ENCODE data around the gene PLD3.
"Not testable (repeated sequence)": the region's sequence is repeated elsewhere in the genome, so short reads cannot be mapped to it uniquely, and the experiment has no call there.

Gene PLD3

GRCh38 chr19:40362160-40362559, 13.7 kb downstream of the PLD3 start:
- no peaks in the 10 kb centered on the region for H3K9me3 ChIP-seq (ENCODE audit: control insufficient read depth in 1 of 2, low read length in 2 of 2)
- no peak overlapping the region for H3K9ac ChIP-seq (ENCODE audit: low read depth in 1 of 2, low read length in 2 of 2)
- H3K36me3 ChIP-seq (ENCODE audit: control insufficient read depth in 1 of 2, insufficient read depth in 2 of 2, low read length in 2 of 2), result peaks cover 0 to 5% of the 10 kb centered on the region in 2 donors
- no peaks in the 10 kb centered on the region for H3K4me1 ChIP-seq (ENCODE audit: control insufficient read depth in 1 of 2, insufficient read depth in 2 of 2, low read length in 2 of 2)
- no peaks in the 10 kb centered on the region for H3K27me3 ChIP-seq (ENCODE audit: control insufficient read depth in 1 of 2, insufficient read depth in 2 of 2, low read length in 2 of 2)
- no peak overlapping the region for H3K4me3 ChIP-seq (ENCODE audit: low read depth in 1 of 2, low read length in 2 of 2)
- H3K27ac ChIP-seq (ENCODE audit: low read depth, low read length), result no peak overlapping the region

GRCh38 chr19:40363069-40363468, 14.6 kb downstream of the PLD3 start:
- H3K27me3 ChIP-seq (ENCODE audit: control insufficient read depth in 1 of 2, insufficient read depth in 2 of 2, low read length in 2 of 2), result no peaks in the 10 kb centered on the region
- H3K4me1 ChIP-seq (ENCODE audit: control insufficient read depth in 1 of 2, insufficient read depth in 2 of 2, low read length in 2 of 2), result no peaks in the 10 kb centered on the region
- no peaks in the 10 kb centered on the region for H3K9me3 ChIP-seq (ENCODE audit: control insufficient read depth in 1 of 2, low read length in 2 of 2)
- H3K27ac ChIP-seq (ENCODE audit: low read depth, low read length), result no peak overlapping the region
- no peak overlapping the region for H3K9ac ChIP-seq (ENCODE audit: low read depth in 1 of 2, low read length in 2 of 2)
- H3K4me3 ChIP-seq (ENCODE audit: low read depth in 1 of 2, low read length in 2 of 2), result no peak overlapping the region
- peaks cover 0 to 10% of the 10 kb centered on the region in 2 donors for H3K36me3 ChIP-seq (ENCODE audit: control insufficient read depth in 1 of 2, insufficient read depth in 2 of 2, low read length in 2 of 2)

GRCh38 chr19:40365010-40365409, 16.5 kb downstream of the PLD3 start:
- Histone ChIP-seq H3K9ac (ENCODE audit: low read depth in 1 of 2, low read length in 2 of 2) (peak overlapping the region in 1 of 2 donors; percentile 29), H3K4me3 (ENCODE audit: low read depth in 1 of 2, low read length in 2 of 2) (peak overlapping the region in 1 of 2 donors; percentile 54), H3K9me3 (ENCODE audit: control insufficient read depth in 1 of 2, low read length in 2 of 2) (no peaks in the 10 kb centered on the region), H3K4me1 (ENCODE audit: control insufficient read depth in 1 of 2, insufficient read depth in 2 of 2, low read length in 2 of 2) (no peaks in the 10 kb centered on the region), H3K36me3 (ENCODE audit: control insufficient read depth in 1 of 2, insufficient read depth in 2 of 2, low read length in 2 of 2) (peaks cover 0 to 18% of the 10 kb centered on the region in 2 donors), H3K27ac (ENCODE audit: low read depth, low read length) (no peak overlapping the region), H3K27me3 (ENCODE audit: control insufficient read depth in 1 of 2, insufficient read depth in 2 of 2, low read length in 2 of 2) (no peaks in the 10 kb centered on the region)

DNA sequence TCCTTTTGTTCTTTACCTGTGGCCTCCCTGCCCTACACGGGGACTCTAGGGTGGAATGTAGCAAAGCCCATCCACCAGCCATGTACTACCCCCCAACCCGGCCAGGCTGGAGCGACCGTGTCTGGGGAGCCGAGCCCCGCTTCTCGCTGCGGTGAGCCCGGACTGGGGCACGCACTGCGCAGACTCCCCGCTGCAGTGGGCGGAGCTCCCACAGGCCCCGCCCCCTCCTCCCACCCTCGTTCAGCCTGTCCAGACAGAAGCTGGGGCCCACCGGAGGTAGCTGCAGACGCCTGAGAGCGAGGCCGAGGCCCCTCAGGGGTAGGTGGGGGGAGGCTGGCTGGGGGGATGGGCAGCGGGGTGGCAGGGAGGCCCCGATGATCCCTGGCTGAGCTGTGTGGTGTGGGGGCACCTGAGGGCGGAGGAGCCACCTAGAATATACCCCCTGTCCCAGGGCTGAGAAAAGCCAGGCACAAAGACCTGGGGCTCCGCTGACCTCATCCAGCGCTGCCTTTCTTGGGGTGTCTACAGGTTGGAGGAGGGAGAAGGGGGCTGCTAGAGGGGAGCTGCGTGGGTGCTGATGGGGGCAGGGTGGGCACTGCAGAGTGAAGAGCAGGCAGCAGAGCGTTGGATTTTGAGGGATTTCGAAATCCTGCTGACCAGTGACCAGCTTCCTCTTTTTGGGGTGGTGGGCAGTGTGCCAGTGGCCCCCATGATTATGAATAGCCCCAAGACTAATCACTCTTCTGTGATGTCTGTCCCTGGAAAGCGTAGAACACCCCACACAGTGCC, 17.3 kb downstream of the PLD3 start:
- Histone ChIP-seq H3K27me3 (ENCODE audit: control insufficient read depth in 1 of 2, insufficient read depth in 2 of 2, low read length in 2 of 2) (no peaks in the 10 kb centered on the region), H3K36me3 (ENCODE audit: control insufficient read depth in 1 of 2, insufficient read depth in 2 of 2, low read length in 2 of 2) (peaks cover 0 to 20% of the 10 kb centered on the region in 2 donors), H3K9ac (ENCODE audit: low read depth in 1 of 2, low read length in 2 of 2) (peak overlapping the region in 1 of 2 donors; percentile 29), H3K27ac (ENCODE audit: low read depth, low read length) (no peak overlapping the region), H3K4me1 (ENCODE audit: control insufficient read depth in 1 of 2, insufficient read depth in 2 of 2, low read length in 2 of 2) (peaks cover 0 to 3% of the 10 kb centered on the region in 2 donors), H3K4me3 (ENCODE audit: low read depth in 1 of 2, low read length in 2 of 2) (peak overlapping the region; percentile 53 to 54), H3K9me3 (ENCODE audit: control insufficient read depth in 1 of 2, low read length in 2 of 2) (no peaks in the 10 kb centered on the region)

- peaks cover 0 to 7% of the 10 kb centered on the region in 2 donors for H3K4me1 ChIP-seq (ENCODE audit: control insufficient read depth in 1 of 2, insufficient read depth in 2 of 2, low read length in 2 of 2)
- no peak overlapping the region for H3K4me3 ChIP-seq (ENCODE audit: low read depth in 1 of 2, low read length in 2 of 2)
- no peaks in the 10 kb centered on the region for H3K9me3 ChIP-seq (ENCODE audit: control insufficient read depth in 1 of 2, low read length in 2 of 2)
- H3K9ac ChIP-seq (ENCODE audit: low read depth in 1 of 2, low read length in 2 of 2), result no peak overlapping the region
- no peak overlapping the region for H3K27ac ChIP-seq (ENCODE audit: low read depth, low read length)
- H3K27me3 ChIP-seq (ENCODE audit: control insufficient read depth in 1 of 2, insufficient read depth in 2 of 2, low read length in 2 of 2), result no peaks in the 10 kb centered on the region
- H3K36me3 ChIP-seq (ENCODE audit: control insufficient read depth in 1 of 2, insufficient read depth in 2 of 2, low read length in 2 of 2), result peaks cover 1 to 26% of the 10 kb centered on the region in 2 donors
Observed at GRCh38 chr19:40366697-40367561, 18.4 kb downstream of the PLD3 start.

DNA sequence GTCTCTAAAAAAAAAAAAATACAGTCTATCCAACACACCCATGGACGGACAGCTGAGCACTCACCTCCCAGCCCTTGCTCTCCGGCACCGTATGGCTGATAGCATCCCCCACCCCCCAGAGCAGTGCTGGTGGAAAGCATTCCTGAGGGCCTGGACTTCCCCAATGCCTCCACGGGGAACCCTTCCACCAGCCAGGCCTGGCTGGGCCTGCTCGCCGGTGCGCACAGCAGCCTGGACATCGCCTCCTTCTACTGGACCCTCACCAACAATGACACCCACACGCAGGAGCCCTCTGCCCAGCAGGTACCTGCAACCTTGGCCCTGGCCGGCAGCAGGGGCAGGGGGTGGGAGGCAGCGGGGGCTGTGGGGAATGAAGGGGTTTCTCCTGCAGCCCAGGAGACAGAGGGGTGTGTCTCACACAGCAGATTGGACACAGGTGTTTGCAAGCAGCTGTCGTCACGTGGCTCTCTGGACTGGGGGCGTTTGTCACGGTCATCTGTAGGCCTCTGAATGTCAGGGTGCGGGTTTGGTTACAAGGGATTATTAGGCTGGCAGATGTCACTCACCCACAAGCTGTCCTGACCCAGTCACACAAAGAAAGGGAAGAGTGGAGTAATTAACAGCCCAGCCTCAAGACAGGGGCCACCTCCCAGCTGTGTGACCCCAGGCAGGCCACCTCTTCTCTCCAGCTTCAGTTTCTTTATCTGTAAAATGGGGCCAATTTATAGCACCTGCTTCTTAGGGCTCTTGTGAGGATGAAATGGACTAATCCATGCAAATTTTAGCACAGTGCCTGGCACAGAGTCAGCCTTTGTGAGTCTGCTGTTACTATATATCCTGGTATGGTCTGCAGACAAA, 19.3 kb downstream of the PLD3 start:
- Histone ChIP-seq H3K27me3 (ENCODE audit: control insufficient read depth in 1 of 2, insufficient read depth in 2 of 2, low read length in 2 of 2) (no peaks in the 10 kb centered on the region), H3K9ac (ENCODE audit: low read depth in 1 of 2, low read length in 2 of 2) (no peak overlapping the region), H3K27ac (ENCODE audit: low read depth, low read length) (no peak overlapping the region), H3K4me3 (ENCODE audit: low read depth in 1 of 2, low read length in 2 of 2) (no peak overlapping the region), H3K36me3 (ENCODE audit: control insufficient read depth in 1 of 2, insufficient read depth in 2 of 2, low read length in 2 of 2) (peaks cover 4 to 29% of the 10 kb centered on the region in 2 donors), H3K4me1 (ENCODE audit: control insufficient read depth in 1 of 2, insufficient read depth in 2 of 2, low read length in 2 of 2) (peaks cover 0 to 7% of the 10 kb centered on the region in 2 donors), H3K9me3 (ENCODE audit: control insufficient read depth in 1 of 2, low read length in 2 of 2) (no peaks in the 10 kb centered on the region)

GRCh38 chr19:40369797-40370196, 21.3 kb downstream of the PLD3 start:
- H3K27me3 ChIP-seq (ENCODE audit: control insufficient read depth in 1 of 2, insufficient read depth in 2 of 2, low read length in 2 of 2), result no peaks in the 10 kb centered on the region
- H3K4me1 ChIP-seq (ENCODE audit: control insufficient read depth in 1 of 2, insufficient read depth in 2 of 2, low read length in 2 of 2), result peaks cover 0 to 7% of the 10 kb centered on the region in 2 donors
- no peak overlapping the region for H3K27ac ChIP-seq (ENCODE audit: low read depth, low read length)
- no peak overlapping the region for H3K4me3 ChIP-seq (ENCODE audit: low read depth in 1 of 2, low read length in 2 of 2)
- peaks cover 8 to 42% of the 10 kb centered on the region in 2 donors for H3K36me3 ChIP-seq (ENCODE audit: control insufficient read depth in 1 of 2, insufficient read depth in 2 of 2, low read length in 2 of 2)
- no peaks in the 10 kb centered on the region for H3K9me3 ChIP-seq (ENCODE audit: control insufficient read depth in 1 of 2, low read length in 2 of 2)
- H3K9ac ChIP-seq (ENCODE audit: low read depth in 1 of 2, low read length in 2 of 2), result no peak overlapping the region

- not testable (repeated sequence) for H3K4me3 ChIP-seq (ENCODE audit: low read depth in 1 of 2, low read length in 2 of 2); H3K27me3 ChIP-seq (ENCODE audit: control insufficient read depth in 1 of 2, insufficient read depth in 2 of 2, low read length in 2 of 2); H3K9ac ChIP-seq (ENCODE audit: low read depth in 1 of 2, low read length in 2 of 2); H3K9me3 ChIP-seq (ENCODE audit: control insufficient read depth in 1 of 2, low read length in 2 of 2); H3K4me1 ChIP-seq (ENCODE audit: control insufficient read depth in 1 of 2, insufficient read depth in 2 of 2, low read length in 2 of 2); H3K27ac ChIP-seq (ENCODE audit: low read depth, low read length)
- H3K36me3 ChIP-seq (ENCODE audit: control insufficient read depth in 1 of 2, insufficient read depth in 2 of 2, low read length in 2 of 2), result peaks cover 8 to 42% of the 10 kb centered on the region in 2 donors
Observed at GRCh38 chr19:40370253-40370652, 21.8 kb downstream of the PLD3 start.

- no peak overlapping the region for H3K9ac ChIP-seq (ENCODE audit: low read depth in 1 of 2, low read length in 2 of 2)
Observed at GRCh38 chr19:40370997-40371801, 22.7 kb downstream of the PLD3 start.

More at GRCh38 chr19:40370997-40371801, 22.7 kb downstream of the PLD3 start:
- no peaks in the 10 kb centered on the region for H3K9me3 ChIP-seq (ENCODE audit: control insufficient read depth in 1 of 2, low read length in 2 of 2)
- no peaks in the 10 kb centered on the region for H3K27me3 ChIP-seq (ENCODE audit: control insufficient read depth in 1 of 2, insufficient read depth in 2 of 2, low read length in 2 of 2)
- no peak overlapping the region for H3K27ac ChIP-seq (ENCODE audit: low read depth, low read length)
- peaks cover 0 to 7% of the 10 kb centered on the region in 2 donors for H3K4me1 ChIP-seq (ENCODE audit: control insufficient read depth in 1 of 2, insufficient read depth in 2 of 2, low read length in 2 of 2)
- no peak overlapping the region for H3K4me3 ChIP-seq (ENCODE audit: low read depth in 1 of 2, low read length in 2 of 2)
- peaks cover 8 to 42% of the 10 kb centered on the region in 2 donors for H3K36me3 ChIP-seq (ENCODE audit: control insufficient read depth in 1 of 2, insufficient read depth in 2 of 2, low read length in 2 of 2)

All from duodenal mucosa (tissue), 2 donors.